GM21367 (cell line): ENCODE data around the gene TK2.

Experiments
- ATAC-seq: cut with Tn5 transposase; IDR thresholded peaks from one replicate; pipeline ENCODE4 v1.9.1; 2021; ENCODE audit not compliant: unreplicated experiment

TK2 gene

GRCh38 chr16:66547101-66547989 lies 2.6 kb downstream of the TK2 start:
- no peak for ATAC-seq

GRCh38 chr16:66544016-66544757 lies 5.7 kb downstream of the TK2 start:
- ATAC-seq, result no peak

GRCh38 chr16:66543541-66543940 lies 6.4 kb downstream of the TK2 start:
- ATAC-seq, result no peak

- no peak for ATAC-seq
Observed at GRCh38 chr16:66542396-66542795, 7.5 kb downstream of the TK2 start.

- no peak for ATAC-seq
Observed at GRCh38 chr16:66541388-66542355, 8.2 kb downstream of the TK2 start.

GRCh38 chr16:66539623-66540469 lies 10.1 kb downstream of the TK2 start:
- peak; percentile 59 for ATAC-seq

GRCh38 chr16:66538910-66539309 lies 11.0 kb downstream of the TK2 start:
- ATAC-seq, result no peak

GRCh38 chr16:66537236-66537635 lies 12.7 kb downstream of the TK2 start:
- no peak for ATAC-seq

GRCh38 chr16:66536525-66536924 lies 13.4 kb downstream of the TK2 start:
- ATAC-seq, result no peak

GRCh38 chr16:66534376-66534799 lies 15.5 kb downstream of the TK2 start:
- ATAC-seq, result no peak

GRCh38 chr16:66529475-66529874 lies 20.4 kb downstream of the TK2 start:
- ATAC-seq, result no peak

GRCh38 chr16:66528294-66528693 lies 21.6 kb downstream of the TK2 start:
- no peak for ATAC-seq

GRCh38 chr16:66525396-66526180 lies 24.3 kb downstream of the TK2 start:
- no peak for ATAC-seq

GRCh38 chr16:66524601-66525164 lies 25.2 kb downstream of the TK2 start:
- ATAC-seq, result peak; percentile 57

- no peak for ATAC-seq
Observed at GRCh38 chr16:66523861-66524354, 26.0 kb downstream of the TK2 start.

- ATAC-seq, result no peak
Observed at GRCh38 chr16:66522816-66523590, 26.9 kb downstream of the TK2 start.

- ATAC-seq, result peak; percentile 48
Observed at GRCh38 chr16:66521951-66522771, 27.8 kb downstream of the TK2 start.
